GM19023 (cell line): ENCODE measurements around the gene MSRB3.

Experiments used
- ATAC-seq: cut with Tn5 transposase; IDR thresholded peaks from one replicate; pipeline ENCODE4 v1.9.1; 2021; ENCODE audit warnings: mild to moderate bottlenecking, moderate library complexity; ENCODE audit not compliant: unreplicated experiment

MSRB3 gene

GRCh38 chr12:65324056-65324455 lies 45.6 kb downstream of the MSRB3 start:
- ATAC-seq: no peak

DNA sequence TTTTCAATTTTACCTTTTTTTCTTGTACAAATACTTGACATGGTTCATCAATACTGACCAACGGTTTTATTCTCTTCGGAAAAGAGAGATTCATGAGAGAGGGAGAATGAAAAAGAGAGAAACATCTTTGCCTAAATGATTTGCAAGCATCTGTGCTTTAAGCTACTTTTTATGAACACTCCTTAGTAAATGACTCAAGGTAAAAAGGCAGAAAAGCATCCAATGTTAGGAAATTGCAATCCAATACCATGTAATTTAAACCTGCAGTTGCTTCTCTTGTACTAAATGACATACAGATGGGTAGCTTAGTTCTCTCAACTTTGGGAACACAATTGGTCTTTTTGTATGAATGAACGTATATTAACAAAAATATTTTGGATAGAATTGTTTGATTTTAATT lies 46.1 kb downstream of the MSRB3 start:
- no peak for ATAC-seq

DNA sequence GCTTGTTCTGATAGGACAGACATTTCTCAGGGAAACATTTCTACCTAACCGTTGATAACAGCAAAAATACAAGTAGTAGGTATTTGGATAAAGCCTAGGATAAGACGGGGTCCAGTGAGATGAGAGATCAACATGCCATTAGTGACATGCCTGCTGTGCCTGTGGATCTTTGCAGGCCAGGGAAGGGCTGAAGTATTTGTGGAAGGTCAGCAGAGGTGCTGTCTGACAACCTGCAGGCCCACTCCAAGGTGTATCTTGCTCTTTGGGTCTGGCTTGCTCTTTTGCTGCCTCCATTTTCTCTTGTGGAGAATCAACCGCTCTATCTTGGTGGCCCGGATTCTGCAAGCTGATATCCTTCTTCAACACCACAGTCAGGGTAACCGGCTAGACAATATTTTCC lies 46.7 kb downstream of the MSRB3 start:
- ATAC-seq: no peak

- no peak for ATAC-seq
Measured at GRCh38 chr12:65326616-65327015, 48.1 kb downstream of the MSRB3 start.

- no peak for ATAC-seq
Measured at GRCh38 chr12:65327207-65328076, 49.0 kb downstream of the MSRB3 start.

DNA sequence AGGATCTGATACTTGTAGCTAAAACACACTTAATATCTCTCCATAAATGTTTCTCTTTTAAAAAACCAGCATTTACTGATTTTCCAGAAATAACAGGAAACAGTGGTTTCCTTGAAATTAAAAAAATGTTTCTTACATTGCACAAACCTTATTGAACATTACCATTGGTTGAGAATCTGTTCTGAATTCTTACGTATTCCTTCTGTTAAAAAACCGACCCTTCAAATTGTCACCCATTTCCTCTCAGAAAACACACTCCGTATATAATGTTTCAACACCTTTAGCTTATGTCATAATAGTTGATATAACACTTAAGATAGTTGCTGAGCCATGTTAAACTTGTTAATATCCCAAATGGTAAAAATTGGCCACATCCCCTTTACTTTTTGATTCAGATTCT lies 51.2 kb downstream of the MSRB3 start:
- ATAC-seq: no peak

DNA sequence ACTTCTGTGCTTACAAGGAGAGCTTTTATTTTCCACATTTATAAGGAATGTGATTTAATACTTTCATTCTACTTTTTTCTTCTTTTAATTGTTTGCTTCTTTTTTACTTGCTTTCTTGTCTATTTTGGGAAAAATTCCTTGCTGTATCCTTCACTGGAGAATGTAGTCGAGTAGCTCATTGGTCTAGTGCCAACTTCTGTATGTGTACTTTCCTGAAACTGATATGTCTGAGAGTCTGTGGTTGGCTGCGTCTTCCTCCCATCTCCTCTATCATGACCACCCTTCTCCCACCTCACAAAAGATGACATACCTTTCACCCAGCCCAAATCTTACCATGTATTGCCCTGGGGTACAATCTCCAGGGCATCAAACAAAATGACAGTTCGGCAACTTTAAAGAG lies 51.8 kb downstream of the MSRB3 start:
- ATAC-seq: no peak

GRCh38 chr12:65331456-65331855 lies 53.0 kb downstream of the MSRB3 start:
- no peak for ATAC-seq

DNA sequence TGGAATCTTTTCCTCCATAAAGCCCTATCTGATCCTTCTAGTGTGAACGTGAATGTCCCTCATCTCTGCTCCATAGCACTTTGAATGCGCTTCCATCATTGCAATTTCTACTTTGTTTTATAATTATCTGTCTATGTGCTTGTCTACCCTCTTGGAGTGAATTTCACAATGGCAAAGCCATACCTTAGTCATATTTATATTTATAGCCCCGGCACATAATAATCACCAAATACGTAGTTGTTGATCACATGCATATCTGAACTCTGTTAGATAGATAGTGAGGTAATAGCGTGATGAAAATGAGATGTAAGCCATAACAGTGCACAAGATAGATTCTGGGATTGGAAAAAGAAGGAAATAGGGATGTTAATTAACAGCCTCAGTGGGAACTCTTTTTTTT lies 55.2 kb downstream of the MSRB3 start:
- ATAC-seq: no peak

DNA sequence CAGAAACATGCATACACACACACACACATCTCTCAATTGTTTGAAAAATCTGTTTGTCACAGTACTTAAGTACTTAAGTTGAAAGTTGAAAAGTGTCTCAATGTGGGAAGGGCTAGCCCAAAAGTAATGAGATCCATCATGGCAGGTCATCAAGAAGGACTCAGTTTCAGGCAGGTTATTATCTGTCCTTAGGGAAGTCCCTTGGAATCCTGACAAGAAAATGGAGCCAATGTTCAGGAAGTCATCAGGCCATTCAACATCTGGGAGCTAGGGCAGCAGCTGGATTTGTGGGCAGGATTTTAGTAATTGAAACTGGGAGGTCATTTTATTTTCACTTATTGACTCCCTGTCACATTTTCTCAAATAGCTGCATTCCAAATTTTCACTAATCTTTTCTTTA lies 56.0 kb downstream of the MSRB3 start:
- ATAC-seq: no peak

GRCh38 chr12:65335021-65335714 lies 56.7 kb downstream of the MSRB3 start:
- no peak for ATAC-seq

GRCh38 chr12:65335981-65336380 lies 57.5 kb downstream of the MSRB3 start:
- no peak for ATAC-seq

DNA sequence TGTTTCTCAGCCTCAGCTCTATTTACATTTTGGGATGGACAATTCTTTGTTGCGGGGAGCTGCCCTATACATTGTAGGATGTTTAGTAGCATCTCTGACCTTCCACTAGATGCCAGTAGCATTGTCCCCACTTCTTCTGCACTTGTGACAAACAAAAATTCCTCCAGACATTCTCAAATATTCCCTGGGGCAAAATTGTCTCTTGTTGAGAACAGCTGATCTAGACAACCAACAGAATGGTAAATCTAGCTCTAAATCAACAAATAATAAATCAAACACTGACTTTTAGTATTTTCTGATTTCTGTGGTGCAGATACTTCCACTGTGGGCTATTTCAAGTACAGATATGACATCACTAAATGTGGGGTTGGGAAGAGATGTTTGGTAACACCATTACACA lies 60.7 kb downstream of the MSRB3 start:
- ATAC-seq: no peak

DNA sequence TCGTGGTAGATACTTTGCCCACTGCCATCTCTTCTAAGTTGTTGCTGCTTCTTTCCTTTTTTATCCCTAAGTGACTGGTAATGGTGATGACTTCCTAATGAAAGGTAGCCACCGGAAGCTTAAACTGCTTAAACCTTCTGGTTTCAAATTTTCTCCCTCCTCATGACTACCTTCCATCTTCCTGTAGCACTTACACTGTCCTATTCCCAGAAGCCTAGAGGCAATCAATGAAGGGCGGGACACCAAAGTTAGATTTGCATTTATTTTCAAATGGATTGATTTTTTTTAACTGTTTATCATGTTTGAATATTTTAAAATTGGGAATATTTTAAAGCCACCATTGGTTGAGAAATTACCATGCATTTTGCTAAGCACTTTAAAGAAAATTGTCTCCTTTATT lies 64.7 kb downstream of the MSRB3 start:
- no peak for ATAC-seq

DNA sequence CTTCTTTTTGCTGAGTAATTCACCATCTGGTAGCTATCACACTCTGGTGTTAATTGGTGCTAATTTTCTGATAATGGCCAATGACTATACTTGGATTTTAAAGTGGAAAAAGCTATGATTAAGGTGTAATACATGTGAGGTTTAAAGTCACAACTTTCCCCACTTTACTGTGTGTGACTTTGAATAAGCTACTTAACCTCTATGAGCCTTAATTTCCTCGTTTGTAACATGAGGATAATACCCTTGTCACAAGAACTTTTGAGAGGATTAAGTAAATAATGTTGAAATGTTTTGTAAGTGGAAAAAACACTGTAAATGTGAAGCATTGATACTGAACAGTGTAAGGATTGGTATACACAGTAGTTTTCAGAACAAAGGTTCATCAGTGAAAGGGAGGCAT lies 65.3 kb downstream of the MSRB3 start:
- ATAC-seq: no peak

GRCh38 chr12:65355461-65355860 lies 77.0 kb downstream of the MSRB3 start:
- ATAC-seq: no peak

- no peak for ATAC-seq
Measured at GRCh38 chr12:65362234-65363031, 84.0 kb downstream of the MSRB3 start.

DNA sequence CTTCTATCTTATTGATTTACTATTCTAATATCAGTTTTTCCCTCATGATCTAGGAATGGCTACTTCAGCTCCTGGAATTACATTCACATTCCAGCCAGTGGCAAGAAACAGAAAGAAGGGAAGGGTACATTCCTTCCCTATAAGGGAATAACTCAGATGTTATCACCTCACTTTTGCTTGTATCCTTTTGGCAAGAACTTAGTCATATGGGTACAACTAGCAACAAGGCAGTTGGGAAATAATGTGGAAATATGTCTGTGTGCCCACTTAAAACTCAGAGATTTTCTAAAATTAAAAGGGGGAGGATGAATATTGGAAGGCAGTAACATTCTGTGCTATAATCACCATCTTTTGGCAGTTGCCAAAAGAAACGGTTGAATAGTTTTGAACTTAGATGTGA lies 85.6 kb downstream of the MSRB3 start:
- ATAC-seq: no peak

GRCh38 chr12:65367396-65367795 lies 88.9 kb downstream of the MSRB3 start:
- no peak for ATAC-seq

GRCh38 chr12:65368055-65368454 lies 89.6 kb downstream of the MSRB3 start:
- ATAC-seq: no peak

- no peak for ATAC-seq
Measured at GRCh38 chr12:65372574-65372973, 94.1 kb downstream of the MSRB3 start.

GRCh38 chr12:65384240-65384639 lies 105.8 kb downstream of the MSRB3 start:
- ATAC-seq: no peak
